ENCODE measurements around the gene THRB.
"Not testable (repeated sequence)": the region's sequence is repeated elsewhere in the genome, so short reads cannot be mapped to it uniquely, and the experiment has no call there.

The THRB gene

DNA sequence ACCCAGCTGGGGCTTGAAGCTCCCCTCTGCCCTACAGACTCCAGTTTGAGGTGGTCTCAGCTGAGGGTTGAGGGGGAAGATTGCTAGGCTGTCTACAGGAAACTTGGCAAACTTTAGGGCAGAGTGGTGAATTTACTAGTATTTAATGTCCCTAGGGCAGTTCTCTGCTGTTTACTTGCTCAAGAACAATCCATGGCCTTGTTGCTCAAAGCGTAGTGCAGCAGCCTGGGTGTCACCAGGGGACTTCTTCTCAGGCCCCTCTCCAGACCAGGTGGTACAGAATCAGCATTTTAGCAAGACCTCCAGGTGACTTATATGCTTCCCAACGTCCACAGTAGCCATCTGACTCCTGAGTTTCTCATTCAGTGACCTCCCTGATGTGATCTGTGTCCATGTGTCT is 360.7 kb downstream of the THRB start:
- DNase-seq = no peak

DNA sequence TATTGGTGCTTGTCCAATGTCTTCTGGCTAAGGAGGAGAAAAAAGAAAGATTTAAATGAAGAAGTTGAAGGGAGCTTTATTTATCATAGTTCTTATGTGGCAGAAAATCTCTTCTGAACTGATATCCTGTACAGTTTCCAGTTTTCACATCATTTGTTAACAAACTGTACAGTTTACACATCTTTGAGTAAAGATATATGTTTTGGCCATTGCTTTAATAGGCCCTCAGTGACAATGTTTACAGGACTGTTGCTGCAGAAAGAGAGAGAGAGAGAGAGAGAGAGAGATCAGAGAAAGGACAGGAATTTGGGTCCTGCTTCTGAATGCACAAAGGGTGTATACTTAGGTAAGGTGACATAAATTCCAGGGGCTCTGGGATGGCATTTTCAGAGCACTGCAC is 361.2 kb downstream of the THRB start:
- DNase-seq = no peak

DNA sequence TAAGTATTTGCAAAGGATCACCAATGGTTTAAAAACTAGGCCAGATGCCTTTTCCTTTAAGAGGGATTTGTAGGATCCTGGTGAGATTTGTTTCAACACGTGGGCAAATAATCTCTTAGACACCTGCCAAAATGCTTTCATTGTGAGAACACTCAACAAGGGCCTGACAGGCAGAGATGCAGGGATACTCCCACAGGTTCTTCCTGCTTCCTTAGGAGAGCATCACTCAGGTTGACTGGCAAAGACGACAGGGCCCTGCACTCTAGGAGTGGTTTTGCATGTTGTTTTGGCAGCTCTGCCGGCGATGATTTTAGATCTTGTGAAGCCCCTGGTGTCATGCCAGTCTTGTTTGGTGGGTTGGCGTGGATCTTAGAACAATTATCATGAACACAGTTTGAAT is 365.1 kb downstream of the THRB start:
- no peak for DNase-seq

DNA sequence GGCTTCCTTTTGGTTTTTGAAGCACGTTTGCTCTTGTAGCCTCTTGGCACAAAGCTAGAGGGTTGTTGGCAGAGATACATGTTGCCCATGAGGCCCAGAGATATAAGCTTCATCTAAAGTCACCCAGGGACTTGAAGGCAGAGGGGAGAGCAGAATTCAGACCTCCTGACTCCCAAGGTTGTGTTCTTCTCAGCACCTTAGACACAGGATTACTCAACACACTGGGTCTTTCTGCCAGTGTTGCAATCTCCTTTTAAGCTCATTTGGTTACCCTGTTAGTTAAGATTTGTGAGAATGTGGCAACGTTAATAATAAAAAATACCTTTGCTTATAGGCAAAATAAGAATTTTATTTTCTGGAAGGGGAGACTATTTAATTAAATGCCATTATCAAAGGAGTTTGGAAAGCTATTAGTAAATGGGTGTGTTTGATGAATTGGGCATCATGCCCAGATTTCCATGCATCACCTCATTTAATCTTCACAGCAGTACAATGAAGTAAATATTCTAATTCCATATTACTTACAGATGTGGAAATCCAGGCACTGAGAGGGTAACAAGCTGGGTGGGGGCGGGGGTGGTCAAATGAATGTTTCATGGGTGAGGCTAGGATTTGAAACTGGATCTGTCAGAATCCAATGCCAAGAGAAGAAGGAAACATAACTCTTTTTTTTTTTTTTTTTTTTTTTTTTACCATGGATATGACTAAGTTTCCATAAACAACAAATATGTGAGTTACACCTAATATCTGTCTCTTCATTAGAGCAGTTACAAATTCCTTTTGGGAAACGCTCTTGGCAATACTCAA is 366.2 kb downstream of the THRB start:
- DNase-seq = no peak

DNA sequence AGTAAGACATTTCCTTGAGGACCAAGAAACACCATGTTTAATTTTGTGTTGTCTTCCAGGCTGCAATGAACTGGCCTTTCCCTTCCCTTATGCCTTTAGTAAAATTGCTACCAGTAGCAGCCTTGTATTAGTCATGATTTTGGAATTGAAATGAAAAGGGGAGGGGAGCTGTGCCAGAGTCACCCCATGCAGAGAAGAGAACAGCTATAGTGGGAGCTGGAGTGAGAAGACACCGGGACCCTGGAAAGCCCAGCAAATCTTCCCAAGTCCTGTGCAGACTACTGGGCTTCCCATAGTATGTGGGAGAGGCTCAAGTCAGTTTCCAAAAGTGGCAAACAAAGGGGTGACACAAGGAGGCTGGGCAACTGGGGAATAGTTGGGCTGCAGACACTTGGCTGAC is 371.1 kb downstream of the THRB start:
- DNase-seq = no peak

DNA sequence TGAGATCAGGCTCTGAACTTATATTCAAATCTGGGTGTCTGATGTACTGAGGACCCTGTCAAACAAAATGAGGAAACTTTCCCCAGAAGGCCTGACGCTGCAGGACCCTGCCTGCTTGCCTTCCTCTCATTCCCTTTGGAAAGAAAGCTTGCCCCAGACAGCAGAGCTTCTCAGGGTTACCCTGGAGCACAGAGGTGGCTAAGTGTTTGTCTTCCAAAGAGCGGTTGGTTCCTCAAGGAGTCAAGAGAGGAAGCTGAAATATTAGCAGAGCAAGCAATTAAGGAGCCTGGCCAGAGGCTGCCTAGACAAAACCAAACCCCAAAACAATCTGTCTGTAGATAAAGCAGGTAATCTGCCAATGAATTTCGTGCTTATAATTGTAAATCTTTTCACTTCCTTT is 374.2 kb downstream of the THRB start:
- DNase-seq = no peak

DNA sequence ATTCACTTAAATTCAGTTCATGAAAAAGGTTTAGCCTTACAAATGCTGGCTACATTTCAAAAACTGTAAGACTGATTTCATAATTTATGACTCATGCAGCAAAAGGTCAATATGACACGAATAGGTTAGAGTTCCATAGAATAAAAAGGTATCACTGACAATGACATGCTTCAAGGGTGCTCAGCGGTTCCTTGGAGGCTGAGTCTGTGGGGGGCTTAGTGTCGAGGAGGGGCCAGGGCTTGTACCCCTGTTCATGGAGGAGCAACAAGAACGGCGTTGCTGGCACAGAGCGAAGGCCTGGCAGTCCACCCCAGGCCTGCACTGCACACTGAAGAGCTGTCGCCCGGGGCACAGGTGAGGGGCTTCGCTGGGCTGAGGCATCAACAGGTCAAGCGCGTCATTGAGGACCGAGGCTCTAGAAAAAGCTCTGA is 375.3 kb downstream of the THRB start:
- DNase-seq = no peak

DNA sequence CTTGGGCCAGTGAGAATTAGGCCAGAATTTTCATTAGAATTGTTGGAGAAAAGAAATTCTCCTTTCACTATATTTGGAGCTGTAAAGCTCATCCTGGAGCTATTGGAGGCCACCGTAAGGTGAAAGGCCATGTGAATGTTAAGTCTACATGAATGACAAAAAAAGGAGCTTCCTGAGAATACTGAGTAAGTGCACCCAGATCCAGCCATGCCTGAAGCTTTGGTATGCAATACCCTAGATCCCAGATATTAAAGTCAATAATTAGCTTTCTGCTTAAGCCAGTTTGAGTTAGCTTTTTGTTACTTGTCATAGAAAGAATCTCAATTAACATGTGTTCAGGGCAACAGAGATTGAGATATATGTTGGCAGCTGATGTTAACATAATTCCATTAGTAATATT is 377.1 kb downstream of the THRB start:
- DNase-seq = no peak

DNA sequence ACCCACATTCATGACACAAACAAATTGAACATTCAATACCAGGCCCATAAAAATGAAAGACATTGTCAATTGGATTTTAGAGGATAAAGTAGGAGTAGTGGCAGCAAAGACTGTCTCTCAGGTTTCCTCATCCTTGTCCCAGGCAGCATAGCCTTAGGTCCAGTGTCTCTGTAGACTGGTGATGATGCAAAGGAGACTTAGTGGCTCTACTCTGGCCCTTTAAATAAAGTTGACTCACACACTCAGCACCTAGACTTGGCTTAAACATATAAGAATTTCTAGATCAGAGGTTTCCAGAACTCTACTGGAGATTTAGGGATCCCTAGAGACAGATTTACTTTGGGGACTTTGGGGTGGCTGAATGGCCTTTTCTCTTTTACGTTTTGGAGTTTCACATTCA is 382.9 kb downstream of the THRB start:
- DNase-seq = no peak

DNA sequence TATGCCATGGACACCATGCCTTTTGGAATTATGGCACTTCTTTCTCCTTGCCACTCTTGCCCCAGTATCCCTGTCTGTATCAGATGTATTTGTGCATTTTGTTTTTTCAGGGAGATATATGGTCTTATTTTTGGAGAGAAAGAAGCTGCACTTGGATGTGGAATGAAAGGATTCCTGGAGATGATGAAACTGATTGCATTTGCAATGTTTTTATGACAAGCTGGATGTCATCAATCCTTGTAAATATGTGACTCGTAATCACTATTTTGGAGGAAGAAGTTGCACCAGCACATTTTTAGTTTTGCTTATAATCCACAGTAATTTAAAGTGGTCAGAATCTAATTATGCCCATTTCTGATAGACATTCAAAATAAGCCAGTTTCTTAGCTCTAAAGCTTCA is 384.6 kb downstream of the THRB start:
- no peak for DNase-seq

DNA sequence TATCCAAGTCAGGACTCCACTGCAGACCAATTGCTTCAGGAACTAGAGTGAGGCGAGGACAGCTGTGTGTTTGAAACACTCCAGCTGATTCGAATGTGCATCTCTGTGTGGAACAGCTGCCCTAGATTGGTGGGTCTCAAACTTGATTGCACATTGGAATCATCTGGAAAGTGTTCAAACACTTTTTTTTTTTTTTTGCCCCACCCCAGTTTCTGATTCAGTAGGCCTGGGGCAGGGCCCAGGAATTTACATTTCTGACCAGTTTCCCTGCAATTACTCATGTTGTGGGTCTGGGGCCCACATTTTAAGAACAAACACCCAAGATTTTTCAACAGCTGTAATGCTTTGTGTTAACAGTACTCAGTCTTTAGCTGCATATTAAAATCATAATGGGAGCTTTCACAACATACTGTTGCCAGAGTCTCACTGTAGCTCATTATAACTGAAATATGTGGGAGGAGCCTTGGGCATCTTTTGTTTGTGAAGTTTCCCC is 392.9 kb downstream of the THRB start:
- DNase-seq = no peak

DNA sequence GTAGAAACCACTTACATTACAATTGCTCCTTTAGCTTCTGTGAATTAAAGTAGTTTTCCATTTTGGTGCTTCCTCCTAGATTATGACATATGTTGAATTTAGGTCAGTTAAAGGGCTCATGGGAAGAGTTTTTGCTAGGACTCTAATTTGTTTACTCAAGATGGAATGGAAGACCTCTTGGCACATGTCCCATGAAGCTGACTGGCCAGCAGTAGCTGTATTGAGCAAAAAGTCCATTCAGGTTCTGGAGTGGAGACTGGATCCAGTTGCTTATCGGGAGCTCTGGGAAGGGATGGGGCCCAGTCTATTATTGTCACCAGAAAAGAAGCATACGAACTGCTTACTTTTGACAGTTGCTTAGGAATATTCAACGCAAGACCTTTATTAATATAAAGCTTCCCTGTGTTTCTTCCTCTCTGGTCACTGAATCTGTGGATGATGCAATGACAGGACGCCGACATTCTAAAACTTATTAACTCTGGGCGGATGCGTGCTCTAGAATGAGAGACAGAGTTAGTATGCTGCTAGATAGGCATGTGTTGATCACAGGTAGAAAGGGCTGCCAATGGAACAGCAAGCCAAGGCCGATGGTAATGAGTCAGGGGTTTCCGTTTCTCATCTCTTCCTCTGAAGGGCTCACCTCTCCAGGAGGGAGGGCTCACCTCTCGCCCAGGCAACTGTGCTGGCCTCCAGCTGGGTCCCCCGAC is 393.8 kb downstream of the THRB start:
- no peak for DNase-seq

DNA sequence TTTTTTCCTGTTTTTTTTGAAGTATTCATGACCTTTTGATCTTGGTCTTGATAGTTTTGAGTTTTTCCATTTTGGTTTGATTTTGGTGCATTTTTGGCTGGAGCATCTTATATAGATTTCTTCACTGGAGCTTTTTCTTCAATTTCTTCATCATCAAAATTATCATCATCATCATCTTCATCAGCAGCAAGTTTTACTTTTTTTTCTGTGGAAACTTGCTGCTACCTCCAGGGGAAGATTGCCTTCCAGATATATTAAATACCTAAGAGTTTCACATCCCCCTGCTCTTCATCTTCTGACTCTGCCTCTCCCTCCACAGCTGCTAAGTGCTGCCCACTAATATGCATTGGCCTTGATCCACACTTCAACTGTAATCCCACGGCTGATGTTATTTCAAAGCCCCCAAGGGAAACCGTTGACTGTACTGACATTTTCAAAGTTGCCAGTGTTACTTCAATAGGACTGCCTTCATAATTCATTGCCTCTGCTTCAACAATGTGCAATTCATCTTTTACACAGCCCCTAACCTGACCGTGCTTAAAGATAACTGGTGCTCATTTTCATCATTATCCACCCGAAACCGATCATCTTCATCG is 397.9 kb downstream of the THRB start:
- DNase-seq = no peak

DNA sequence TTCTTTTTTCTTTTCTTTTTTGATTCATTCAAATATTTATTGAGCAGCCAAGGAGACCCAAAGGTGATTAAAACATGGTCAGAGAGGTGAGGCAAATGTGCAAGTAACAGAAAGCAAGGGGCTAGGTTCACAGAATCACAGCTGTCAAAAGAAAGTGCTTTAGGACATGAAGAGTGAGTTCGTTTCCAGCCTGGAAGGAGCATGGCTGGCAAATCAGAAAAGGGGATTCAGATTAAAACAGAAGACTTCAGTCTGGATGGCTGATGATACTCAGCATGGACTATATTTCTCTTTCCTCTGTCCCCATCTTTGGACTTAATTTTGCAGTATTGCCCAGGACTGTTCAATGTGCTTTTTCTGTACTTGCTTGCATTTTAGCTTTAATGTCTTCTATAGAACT is 398.4 kb downstream of the THRB start:
- no peak for DNase-seq

DNA sequence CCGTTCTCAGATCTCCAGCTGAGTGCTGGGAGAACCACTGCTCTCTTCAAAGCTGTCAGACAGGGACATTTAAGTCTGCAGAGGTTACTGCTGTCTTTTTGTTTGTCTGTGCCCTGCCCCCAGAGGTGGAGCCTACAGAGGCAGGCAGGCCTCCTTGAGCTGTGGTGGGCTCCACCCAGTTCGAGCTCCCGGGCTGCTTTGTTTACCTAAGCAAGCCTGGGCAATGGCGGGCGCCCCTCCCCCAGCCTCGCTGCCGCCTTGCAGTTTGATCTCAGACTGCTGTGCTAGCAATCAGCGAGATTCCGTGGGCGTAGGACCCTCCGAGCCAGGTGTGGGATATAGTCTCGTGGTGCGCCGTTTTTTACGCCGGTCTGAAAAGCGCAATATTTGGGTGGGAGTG is 399.8 kb downstream of the THRB start:
- not testable (repeated sequence) for DNase-seq

DNA sequence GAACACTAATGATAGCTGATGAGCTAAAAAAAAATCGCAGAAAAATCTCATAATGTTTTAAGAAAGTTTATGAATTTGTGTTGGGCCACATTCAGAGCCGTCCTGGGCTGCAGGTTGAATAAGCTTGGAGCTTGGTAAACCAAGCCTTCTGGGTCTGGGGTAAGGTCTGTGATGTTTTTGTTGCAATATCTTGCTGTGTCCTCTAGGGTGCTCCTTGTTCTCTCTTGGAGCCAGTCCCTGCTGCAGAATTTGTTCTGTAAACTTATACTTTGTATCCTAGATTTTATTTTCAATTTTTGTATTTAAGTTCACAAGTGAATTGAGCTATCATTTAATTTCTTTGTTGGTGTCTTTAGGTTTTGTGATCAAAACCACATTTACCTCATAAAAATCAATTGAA is 405.9 kb downstream of the THRB start:
- no peak for DNase-seq

DNA sequence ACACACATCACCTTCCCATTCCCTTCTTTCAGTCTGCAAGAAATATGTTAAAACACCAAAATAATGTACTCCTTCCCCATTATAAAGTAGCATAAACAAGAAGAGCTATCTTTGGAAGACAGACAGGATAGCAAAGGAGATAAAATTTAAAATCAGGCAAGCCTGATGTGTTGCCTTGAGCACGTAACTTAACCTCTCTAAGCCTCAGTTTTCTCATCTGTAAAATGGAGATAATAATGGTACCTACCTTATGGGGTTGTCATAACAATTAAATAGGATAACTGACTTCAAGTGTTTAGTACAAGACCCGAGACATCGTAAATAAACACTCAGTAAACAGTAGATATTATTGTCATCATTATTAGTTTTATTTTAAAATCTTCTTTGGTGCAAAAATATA is 407.2 kb downstream of the THRB start:
- DNase-seq = no peak

DNA sequence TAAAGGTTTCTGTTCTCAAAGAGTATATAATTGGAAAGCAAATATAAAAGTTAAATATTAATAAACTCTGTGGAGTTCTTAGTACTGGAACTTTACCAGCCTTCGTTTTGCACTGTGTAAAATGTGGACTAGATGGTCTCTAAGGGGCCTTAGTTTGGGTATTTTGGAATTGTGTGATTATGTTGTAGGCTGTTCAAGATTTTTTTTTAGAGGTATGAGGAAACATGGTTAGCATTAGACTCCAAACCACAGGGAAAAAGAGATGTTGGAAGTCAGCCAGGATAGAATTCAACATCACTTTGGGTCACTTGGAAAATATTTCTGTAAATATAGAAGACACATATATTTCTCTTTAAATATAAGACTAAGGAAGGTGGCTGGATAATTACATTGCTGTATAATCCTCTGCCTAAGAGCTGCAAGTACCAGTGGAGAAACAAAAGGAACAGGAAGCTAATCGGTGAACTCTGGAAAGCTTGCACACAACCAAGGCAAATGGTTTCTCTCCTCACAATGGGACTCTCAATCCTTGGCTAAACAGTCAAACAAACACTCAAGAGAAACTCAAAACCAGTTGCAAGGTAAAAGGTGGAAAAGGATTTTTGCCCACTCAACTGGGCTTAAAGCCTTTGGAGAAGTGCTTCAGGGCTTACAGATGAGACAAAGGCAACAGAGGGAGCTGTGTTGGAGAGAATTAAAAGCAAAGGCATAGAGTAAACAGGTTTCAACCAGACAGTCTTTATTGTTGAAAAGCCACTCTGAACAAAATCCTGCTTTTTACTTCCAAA is 407.8 kb downstream of the THRB start:
- no peak for DNase-seq

DNA sequence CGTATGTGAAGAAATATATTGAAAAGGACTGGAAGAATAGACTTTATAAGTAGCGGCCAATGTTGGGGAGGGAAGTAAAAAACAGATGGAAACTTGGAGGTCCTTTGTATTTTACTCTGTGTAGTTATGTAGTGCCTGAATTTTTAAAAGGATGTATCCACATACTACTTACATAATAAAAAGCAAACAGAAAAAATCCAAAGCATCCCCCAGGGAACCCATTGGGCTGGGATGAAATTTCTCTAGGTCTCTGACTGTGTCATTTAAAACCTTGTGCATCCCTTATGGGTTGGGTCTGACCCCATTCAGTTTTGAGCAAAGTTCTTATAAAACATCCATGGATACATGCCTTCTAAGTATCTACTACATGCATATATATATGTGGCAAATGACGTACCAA is 408.4 kb downstream of the THRB start:
- DNase-seq = no peak

DNA sequence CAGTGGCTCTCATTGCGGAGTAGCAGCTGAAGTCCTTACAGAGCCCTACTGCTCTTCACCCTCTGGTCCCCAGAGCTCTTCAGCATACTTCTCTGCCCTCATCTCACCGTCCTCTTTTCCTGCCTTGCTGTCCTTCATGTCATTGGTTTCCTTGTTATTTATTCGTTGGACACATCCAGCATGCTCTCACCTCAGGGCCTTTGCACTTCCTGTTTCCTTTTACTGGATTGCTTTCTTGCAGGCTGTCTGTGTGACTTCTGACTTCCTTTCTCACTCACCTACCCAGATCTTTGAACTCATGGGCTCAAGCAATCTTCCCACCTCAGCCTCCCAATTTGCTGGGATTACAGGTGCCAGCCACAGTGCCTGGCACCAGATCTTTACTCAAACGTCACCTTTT is 422.5 kb downstream of the THRB start:
- DNase-seq = no peak

DNA sequence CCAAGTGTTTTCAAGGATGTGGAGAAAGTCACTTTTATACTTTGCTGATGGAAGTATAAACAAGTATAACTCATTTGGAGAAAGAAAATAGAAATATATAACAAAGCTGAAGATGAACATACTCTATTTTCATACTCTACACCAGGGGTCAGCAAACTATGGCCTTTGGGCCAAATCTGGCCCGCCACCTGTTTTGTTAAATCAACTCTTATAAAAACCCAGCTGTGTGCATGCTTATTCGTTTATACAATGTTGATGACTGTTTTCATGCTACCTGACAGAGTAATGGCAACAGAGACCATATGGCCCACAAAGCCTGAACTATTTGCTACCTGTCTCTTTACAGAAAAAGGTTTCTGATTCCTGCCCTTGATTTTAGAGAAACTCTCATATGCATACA is 425.6 kb downstream of the THRB start:
- DNase-seq = no peak

DNA sequence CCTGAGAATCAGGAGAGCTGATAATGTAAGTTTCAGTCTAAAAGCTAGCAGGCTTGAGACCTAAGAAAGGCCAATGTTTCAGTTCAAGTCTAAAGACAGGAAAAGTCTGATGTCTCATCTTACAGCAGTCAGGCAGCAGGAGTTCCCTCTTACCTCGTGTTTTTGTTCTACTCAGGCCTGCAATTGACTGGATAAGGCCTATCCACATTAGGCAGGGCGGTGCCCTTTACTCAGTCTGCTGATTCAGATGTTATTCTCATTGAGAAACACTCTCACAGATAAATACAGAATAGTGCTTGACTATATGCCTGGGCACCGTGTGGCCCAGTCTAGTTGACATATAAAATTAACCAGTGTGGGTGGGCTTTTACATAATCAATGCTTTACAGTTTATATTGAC is 427.2 kb downstream of the THRB start:
- no peak for DNase-seq

Data from activated T-cell treated with anti-CD3 and anti-CD28 coated beads for 4 hours (primary cell).